Peyer's patch (tissue), 4 donors: Measurements from ENCODE around the gene CCDC38.
A peak's percentile ranks its signal among the peaks of the same experiment; 100 is the strongest.

ENCODE experiments used
- POLR2A ChIP-seq, 2 donors: fragments of 450-650 bp; IDR thresholded peaks; one replicate each; pipeline ENCODE4 v1.5.1; 2017; ENCODE audit warnings: antibody characterized with exemption in 2 of 2, mild to moderate bottlenecking in 2 of 2, moderate library complexity in 2 of 2
- TF ChIP-seq, protein P1 (sequence below), 6 experiments: fragments of 450-650 bp in 4 of 6; fragments of 200-600 bp in 2 of 6; sonication (generic) in 1 of 6; IDR thresholded peaks; one replicate each; pipeline ENCODE4 v1.5.1; 2017 to 2019; ENCODE audit warnings: antibody characterized with exemption in 6 of 6, mild to moderate bottlenecking in 3 of 6, moderate library complexity in 1 of 6

- TF ChIP-seq, protein P1, sequence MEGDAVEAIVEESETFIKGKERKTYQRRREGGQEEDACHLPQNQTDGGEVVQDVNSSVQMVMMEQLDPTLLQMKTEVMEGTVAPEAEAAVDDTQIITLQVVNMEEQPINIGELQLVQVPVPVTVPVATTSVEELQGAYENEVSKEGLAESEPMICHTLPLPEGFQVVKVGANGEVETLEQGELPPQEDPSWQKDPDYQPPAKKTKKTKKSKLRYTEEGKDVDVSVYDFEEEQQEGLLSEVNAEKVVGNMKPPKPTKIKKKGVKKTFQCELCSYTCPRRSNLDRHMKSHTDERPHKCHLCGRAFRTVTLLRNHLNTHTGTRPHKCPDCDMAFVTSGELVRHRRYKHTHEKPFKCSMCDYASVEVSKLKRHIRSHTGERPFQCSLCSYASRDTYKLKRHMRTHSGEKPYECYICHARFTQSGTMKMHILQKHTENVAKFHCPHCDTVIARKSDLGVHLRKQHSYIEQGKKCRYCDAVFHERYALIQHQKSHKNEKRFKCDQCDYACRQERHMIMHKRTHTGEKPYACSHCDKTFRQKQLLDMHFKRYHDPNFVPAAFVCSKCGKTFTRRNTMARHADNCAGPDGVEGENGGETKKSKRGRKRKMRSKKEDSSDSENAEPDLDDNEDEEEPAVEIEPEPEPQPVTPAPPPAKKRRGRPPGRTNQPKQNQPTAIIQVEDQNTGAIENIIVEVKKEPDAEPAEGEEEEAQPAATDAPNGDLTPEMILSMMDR (IDR thresholded peaks at IDR 0.05) = peak in 3 of 6 experiments; percentile 35 to 51 (median 42)
- TF ChIP-seq POLR2A (IDR thresholded peaks at IDR 0.05) = no peak
These were observed 93.6 kb downstream of the CCDC38 start for GRCh38 chr12:95848575-95849388.
